ENCODE measurements around the gene RPS15.

The RPS15 gene

GRCh38 chr19:1455002-1455335, 16.8 kb downstream of the RPS15 start:
- no peak for DNase-seq (ENCODE audit: extremely low read depth, low read depth)
- TF ChIP-seq, protein P1, sequence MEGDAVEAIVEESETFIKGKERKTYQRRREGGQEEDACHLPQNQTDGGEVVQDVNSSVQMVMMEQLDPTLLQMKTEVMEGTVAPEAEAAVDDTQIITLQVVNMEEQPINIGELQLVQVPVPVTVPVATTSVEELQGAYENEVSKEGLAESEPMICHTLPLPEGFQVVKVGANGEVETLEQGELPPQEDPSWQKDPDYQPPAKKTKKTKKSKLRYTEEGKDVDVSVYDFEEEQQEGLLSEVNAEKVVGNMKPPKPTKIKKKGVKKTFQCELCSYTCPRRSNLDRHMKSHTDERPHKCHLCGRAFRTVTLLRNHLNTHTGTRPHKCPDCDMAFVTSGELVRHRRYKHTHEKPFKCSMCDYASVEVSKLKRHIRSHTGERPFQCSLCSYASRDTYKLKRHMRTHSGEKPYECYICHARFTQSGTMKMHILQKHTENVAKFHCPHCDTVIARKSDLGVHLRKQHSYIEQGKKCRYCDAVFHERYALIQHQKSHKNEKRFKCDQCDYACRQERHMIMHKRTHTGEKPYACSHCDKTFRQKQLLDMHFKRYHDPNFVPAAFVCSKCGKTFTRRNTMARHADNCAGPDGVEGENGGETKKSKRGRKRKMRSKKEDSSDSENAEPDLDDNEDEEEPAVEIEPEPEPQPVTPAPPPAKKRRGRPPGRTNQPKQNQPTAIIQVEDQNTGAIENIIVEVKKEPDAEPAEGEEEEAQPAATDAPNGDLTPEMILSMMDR (IDR thresholded peaks at IDR 0.05; ENCODE audit: low read depth, low read length, missing control alignments): no peak

DNA sequence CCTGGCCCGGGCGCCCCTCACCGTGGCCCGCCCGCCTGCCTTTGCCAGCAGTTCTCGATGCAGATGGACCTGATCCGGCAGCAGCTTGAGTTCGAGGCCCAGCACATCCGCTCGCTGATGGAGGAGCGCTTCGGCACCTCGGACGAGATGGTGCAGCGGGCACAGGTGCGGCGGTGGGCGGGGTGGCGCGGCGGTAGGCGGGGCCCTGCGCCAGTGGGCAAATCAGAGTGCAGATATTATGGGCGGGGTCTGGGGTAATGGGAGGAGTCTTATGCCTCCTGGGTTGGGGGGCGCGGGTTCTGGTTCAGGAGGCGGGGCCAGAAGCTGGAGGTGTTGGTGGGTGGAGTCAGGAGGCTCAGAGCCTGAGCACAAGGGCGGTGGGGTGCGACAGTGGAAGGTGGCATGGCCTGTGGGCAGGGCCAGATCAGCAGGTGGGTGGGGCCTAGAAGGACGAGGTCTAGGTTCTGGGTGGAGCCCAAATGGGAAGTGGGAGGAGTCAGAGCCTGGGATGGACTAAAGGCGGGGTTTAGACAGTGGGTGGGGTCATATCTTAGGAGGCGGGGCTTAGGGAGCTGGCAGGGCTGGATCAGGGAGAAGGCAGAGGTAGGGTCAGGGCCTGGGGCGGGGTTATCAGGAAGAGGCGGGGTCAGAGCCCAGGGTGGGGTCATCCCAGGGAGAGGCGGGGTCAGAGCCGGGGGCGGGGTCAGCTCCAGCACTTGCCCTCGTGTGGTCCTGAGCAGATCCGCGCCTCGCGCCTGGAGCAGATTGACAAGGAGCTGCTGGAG, 17.3 kb downstream of the RPS15 start:
- DNase-seq (ENCODE audit: extremely low read depth, low read depth): no peak
- TF ChIP-seq, protein P1 (IDR thresholded peaks at IDR 0.05; ENCODE audit: low read depth, low read length, missing control alignments): no peak
- no peak overlapping the region for H3K4me3 ChIP-seq (replicated peaks; ENCODE audit: low read depth, low read length)

More at GRCh38 chr19:1455002-1455335, 16.8 kb downstream of the RPS15 start:
- H3K4me3 ChIP-seq (replicated peaks; ENCODE audit: low read depth, low read length): no peak overlapping the region

DNA sequence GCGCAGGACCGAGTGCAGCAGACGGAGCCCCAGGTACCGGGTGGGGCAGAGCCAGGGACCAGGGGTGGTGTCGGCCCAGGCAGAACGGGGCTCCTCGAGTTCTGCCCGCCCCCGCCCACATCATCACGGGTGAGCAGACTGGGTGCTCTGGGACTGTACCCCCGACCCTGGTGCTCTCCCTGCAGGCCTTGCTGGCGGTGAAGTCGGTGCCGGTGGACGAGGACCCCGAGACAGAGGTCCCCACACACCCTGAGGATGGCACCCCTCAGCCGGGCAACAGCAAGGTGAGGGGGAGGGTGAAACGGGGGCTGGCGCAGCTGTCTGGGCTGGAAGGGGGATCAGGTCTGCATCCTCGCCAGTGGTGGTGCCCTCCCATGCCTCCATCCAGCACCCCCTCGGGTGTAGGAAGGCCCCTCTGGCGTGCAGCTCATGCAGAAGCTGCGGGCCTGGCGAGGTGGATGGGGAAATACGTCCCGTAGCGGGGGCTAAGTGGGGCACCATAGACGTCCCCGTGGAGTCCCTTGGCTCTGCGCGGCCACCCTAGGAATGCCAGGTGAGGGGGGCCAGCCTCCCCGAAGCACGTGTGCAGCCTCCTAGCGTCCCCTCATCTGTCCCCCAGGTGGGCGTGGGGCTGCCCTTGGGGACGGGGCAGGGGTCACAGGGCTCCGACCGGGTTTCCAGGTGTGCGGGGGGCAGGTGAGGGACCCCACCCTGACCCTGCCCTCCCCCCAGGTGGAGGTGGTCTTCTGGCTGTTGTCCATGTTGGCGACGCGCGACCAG, 18.1 kb downstream of the RPS15 start:
- TF ChIP-seq, protein P1 (IDR thresholded peaks at IDR 0.05; ENCODE audit: low read depth, low read length, missing control alignments): no peak
- DNase-seq (ENCODE audit: extremely low read depth, low read depth): no peak
- no peak overlapping the region for H3K4me3 ChIP-seq (replicated peaks; ENCODE audit: low read depth, low read length)

DNA sequence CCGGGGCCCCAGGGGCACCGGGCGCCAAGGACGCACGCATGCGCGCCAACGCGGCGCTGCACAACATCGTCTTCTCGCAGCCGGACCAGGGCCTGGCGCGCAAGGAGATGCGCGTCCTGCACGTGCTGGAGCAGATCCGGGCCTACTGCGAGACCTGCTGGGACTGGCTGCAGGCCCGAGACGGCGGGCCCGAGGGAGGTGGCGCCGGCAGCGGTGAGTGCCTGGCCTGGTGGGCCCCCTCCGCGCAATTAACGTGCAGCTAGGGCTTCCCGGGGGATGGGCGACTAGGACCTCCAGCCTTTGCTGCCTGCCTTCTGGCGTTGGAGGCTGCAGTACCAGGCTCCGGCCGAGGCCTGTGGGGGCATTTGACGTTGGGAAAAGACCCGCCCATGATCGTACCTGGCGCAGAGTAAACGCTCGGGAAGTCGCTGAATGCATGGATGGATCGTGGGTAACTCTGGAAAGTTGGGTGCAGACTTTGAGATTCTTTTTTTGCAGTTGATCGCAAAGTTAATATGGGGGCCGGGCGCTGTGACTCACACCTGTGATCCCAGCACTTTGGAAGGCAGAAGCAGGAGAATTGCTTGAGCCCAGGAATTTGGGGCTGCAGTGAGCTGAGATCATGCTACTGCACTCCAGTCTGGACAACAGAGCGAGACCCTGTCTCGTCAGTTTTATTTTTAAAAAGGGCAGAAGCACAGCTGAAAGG, 19.0 kb downstream of the RPS15 start:
- no peak for DNase-seq (ENCODE audit: extremely low read depth, low read depth)
- no peak overlapping the region for H3K4me3 ChIP-seq (replicated peaks; ENCODE audit: low read depth, low read length)
- TF ChIP-seq, protein P1 (IDR thresholded peaks at IDR 0.05; ENCODE audit: low read depth, low read length, missing control alignments): no peak

DNA sequence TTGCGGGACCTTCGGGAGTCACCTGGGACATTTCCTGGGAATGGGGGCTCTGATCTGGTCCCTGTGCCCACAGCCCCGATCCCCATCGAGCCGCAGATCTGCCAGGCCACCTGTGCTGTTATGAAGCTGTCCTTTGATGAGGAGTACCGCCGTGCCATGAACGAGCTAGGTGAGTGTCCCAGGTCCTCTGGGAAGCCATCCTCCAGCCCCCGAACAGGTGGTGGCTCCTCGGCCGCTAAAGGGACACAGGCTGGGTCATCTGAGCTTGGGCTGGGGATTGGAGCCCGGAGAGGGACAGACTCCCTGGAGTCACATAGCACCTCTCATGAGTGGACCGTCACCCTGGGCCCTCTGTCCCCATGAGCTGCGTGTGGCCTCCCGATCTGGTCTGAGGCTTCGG, 19.7 kb downstream of the RPS15 start:
- TF ChIP-seq, protein P1 (IDR thresholded peaks at IDR 0.05; ENCODE audit: low read depth, low read length, missing control alignments): no peak
- no peak overlapping the region for H3K4me3 ChIP-seq (replicated peaks; ENCODE audit: low read depth, low read length)
- DNase-seq (ENCODE audit: extremely low read depth, low read depth): no peak

GRCh38 chr19:1459479-1459878, 21.3 kb downstream of the RPS15 start:
- TF ChIP-seq, protein P1 (IDR thresholded peaks at IDR 0.05; ENCODE audit: low read depth, low read length, missing control alignments): no peak
- no peak overlapping the region for H3K4me3 ChIP-seq (replicated peaks; ENCODE audit: low read depth, low read length)
- no peak for DNase-seq (ENCODE audit: extremely low read depth, low read depth)
